ENCODE measurements around the gene GNB1. TPM values are rescaled to one million over a fixed set of nuclear protein-coding genes. Genes with fewer than 3 reads are reported as not detected.

GNB1 gene
- total RNA-seq = 177 and 193 TPM in 2 replicates

GRCh38 chr1:1890506-1891348 is at the start of gene GNB1:
Gene GNB1 (minus strand): TSS chr1:1891087. CDS start chr1:1825453, 65,634 bp downstream.

GRCh38 chr1:1918901-1919303 is 28.0 kb upstream of the GNB1 start, which contains the start of gene TMEM52:
Gene TMEM52 (minus strand): TSS chr1:1919279. CDS start chr1:1919265, 14 bp downstream.

GRCh38 chr1:1914971-1915692 is 24.2 kb upstream of the GNB1 start, which contains the start of gene CALML6:
Gene CALML6 (plus strand): TSS chr1:1915260. CDS start chr1:1915281, 21 bp downstream.

GRCh38 chr1:1777950-1778662 is 112.8 kb downstream of the GNB1 start, which contains the start of gene NADK:
Gene NADK (minus strand): TSS chr1:1778470. CDS start chr1:1765406, 13,064 bp downstream.

Other genes with a start within 250 kb of the GNB1 start
- 13.1 and 13.5 TPM in 2 replicates for gene CDK11B, start 232.1 kb downstream of the GNB1 start, total RNA-seq
- gene SLC35E2B, start 198.3 kb downstream of the GNB1 start, total RNA-seq = 17.1 and 19.7 TPM in 2 replicates
- 6.4 and 11.1 TPM in 2 replicates for gene CDK11A, start 166.7 kb downstream of the GNB1 start, total RNA-seq
- gene NADK, start 112.6 kb downstream of the GNB1 start, total RNA-seq = 56.0 and 60.1 TPM in 2 replicates
- not detected in 2 replicates for gene CALML6, start 24.2 kb upstream of the GNB1 start, total RNA-seq
- gene TMEM52, start 28.2 kb upstream of the GNB1 start, total RNA-seq = not detected in 2 replicates
- not detected in 2 replicates for gene CFAP74, start 112.7 kb upstream of the GNB1 start, total RNA-seq
- 0.07 and 0.15 TPM in 2 replicates for gene GABRD, start 128.3 kb upstream of the GNB1 start, total RNA-seq
- 3.7 and 4.5 TPM in 2 replicates for gene PRKCZ, start 159.3 kb upstream of the GNB1 start, total RNA-seq

Data from mammary microvascular endothelial cell (primary cell).